Measurements from ENCODE around the gene TCTN1.

- TF ChIP-seq CTCF (IDR thresholded peaks at IDR 0.05) (no peak), POLR2A (IDR thresholded peaks at IDR 0.05) (no peak)
Measured at GRCh38 chr12:110615171-110615570, 1.2 kb downstream of the TCTN1 start.

All from thyroid gland (tissue), 4 donors.